PC-3 (cell line): ENCODE results near the gene IL20RB.

Source experiments
- EZH2 ChIP-seq: fragments of 300-600 bp; sonication (generic); IDR thresholded peaks from one replicate; pipeline ENCODE4 v1.6.1; 2017; ENCODE audit warnings: antibody characterized with exemption, mild to moderate bottlenecking, low read length; ENCODE audit not compliant: unreplicated experiment
- EZH2phosphoT487 ChIP-seq: fragments of 300-600 bp; sonication (generic); IDR thresholded peaks from 2 replicates; pipeline ENCODE4 v1.6.1; 2018; ENCODE audit warnings: mild to moderate bottlenecking, antibody characterized with exemption, low read length, borderline replicate concordance
- TF ChIP-seq, protein P1 (sequence below): fragments of 300-600 bp; sonication (generic); conservative IDR thresholded peaks from 2 replicates; pipeline ENCODE4 v1.5.1; 2017; ENCODE audit warnings: antibody characterized with exemption, low read depth, mild to moderate bottlenecking, low read length

GRCh38 chr3:137008131-137008530 lies 50.3 kb downstream of the IL20RB start:
- TF ChIP-seq EZH2phosphoT487 (no peak), EZH2 (no peak)
- TF ChIP-seq, protein P1, sequence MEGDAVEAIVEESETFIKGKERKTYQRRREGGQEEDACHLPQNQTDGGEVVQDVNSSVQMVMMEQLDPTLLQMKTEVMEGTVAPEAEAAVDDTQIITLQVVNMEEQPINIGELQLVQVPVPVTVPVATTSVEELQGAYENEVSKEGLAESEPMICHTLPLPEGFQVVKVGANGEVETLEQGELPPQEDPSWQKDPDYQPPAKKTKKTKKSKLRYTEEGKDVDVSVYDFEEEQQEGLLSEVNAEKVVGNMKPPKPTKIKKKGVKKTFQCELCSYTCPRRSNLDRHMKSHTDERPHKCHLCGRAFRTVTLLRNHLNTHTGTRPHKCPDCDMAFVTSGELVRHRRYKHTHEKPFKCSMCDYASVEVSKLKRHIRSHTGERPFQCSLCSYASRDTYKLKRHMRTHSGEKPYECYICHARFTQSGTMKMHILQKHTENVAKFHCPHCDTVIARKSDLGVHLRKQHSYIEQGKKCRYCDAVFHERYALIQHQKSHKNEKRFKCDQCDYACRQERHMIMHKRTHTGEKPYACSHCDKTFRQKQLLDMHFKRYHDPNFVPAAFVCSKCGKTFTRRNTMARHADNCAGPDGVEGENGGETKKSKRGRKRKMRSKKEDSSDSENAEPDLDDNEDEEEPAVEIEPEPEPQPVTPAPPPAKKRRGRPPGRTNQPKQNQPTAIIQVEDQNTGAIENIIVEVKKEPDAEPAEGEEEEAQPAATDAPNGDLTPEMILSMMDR, result no peak
